HG03565 (cell line): ENCODE results near the gene PRKCA.
"Not testable (repeated sequence)": the region's sequence is repeated elsewhere in the genome, so short reads cannot be mapped to it uniquely, and the experiment has no call there.

ENCODE experiments used
- ATAC-seq: cut with Tn5 transposase; IDR thresholded peaks from one replicate; pipeline ENCODE4 v1.9.1; 2021; ENCODE audit warnings: mild to moderate bottlenecking, moderate library complexity; ENCODE audit not compliant: unreplicated experiment

PRKCA gene

GRCh38 chr17:66595893-66596292 lies 293.5 kb downstream of the PRKCA start:
- ATAC-seq: no peak

DNA sequence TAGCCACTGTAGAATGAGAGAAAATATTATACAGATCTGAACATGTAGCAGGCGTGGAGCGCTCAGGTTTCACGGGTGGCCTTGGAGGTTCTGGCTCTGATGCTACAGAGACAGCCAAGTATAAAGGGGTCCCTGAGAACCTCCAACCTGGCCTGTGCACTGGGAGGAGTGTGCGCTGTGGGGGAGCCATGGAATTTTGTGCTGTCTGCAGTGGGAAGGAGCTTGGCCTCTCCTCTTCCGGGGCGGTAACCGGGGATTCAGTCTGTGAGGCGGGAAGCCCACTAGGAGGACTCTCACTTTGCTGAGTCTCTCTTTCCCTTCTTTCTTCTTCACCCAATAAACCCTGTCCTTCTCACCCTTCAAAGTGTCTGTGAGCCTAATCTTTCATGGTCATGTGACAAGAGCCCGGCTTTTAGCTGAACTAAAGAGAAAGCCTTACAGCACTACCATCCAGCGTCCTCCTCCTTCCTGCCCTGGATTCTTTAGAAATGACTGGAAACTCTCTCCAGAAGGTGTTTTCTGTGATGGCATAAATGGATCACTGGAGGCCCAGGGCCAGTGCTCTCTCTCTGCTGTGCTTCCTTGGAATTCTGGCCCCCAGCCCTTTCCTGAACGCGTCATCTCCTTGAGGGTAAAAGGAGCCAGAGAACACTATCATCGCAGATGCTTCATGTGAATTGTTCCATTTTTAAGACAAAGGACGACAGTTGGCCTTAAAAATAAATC lies 300.4 kb downstream of the PRKCA start:
- no peak for ATAC-seq

- no peak for ATAC-seq
Observed at GRCh38 chr17:66604376-66604775, 302.0 kb downstream of the PRKCA start.

DNA sequence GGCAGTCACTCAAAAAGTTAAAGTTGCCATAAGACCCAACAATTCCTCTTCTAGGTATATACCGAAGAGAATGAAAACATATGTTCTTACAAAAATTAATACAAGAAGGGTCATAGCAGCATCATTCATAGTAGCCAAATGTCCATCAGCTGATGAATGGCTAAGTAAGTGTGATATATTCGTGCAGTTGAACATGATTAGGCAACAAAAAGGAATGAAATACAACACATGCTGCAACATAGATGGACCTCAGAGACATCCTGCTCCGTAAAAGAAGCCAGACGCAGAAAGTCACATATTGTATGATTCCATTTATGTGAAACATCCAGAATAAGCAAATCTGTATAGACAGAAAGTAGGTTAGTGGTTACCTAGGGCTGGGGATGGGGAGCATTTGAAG lies 303.1 kb downstream of the PRKCA start:
- no peak for ATAC-seq

- ATAC-seq: no peak
Observed at GRCh38 chr17:66610361-66611133, 308.1 kb downstream of the PRKCA start.

GRCh38 chr17:66611397-66611796 lies 309.0 kb downstream of the PRKCA start:
- ATAC-seq: no peak

DNA sequence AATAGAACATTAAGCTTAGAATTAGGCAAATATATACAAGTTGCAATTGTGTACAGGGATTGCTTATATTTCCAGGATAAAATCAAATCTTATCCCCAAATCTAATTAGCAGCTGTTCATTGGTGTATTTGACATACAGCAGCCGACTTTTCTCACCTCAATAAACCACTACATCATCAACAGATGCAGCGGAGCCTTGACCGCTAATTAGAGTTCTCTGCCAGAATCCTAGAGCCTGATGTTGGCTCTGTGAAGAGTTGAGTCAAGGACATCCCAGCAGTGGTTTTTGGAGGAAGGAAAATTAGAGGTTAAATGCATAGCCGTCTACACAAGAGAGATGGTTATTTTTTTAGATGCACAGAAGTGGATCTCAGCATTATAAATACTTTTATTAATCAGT lies 310.6 kb downstream of the PRKCA start:
- no peak for ATAC-seq

DNA sequence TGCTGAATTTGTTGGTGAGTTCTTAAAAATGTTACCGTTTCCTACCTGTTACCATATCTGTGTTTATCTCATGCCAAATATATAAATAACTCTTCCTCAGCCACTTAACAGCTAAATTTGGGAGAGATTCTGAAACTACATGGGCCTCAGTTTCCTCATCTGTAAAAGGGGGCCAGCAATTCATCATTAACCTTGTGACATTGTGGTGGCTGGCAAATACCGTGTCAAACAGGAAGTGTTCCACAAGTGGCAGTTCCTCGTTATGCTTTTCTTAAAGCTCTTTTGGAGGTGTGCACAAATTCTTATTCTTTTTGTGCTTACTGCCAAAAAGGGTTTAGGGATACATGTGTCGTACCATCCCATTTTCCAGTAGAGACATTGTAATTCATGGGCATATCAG lies 312.1 kb downstream of the PRKCA start:
- no peak for ATAC-seq

DNA sequence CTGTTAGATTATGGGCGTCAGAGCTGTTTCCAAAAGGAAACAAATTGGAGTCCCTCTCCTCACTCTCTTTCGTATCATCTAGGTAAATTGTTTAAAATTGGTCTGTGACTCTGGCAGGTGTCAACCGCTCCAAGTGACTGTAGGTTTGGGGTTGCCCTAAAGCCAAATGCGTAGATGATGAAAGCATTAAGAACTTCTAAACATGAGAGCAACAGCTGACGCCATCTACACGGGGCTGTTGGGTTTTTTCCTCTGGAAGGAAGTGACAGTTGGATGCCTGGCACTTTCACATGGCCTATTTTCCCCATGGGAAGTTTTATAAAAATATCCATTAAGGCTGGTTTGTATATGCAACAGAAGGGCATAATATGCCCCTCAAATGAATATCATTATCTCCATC lies 316.8 kb downstream of the PRKCA start:
- no peak for ATAC-seq

- no peak for ATAC-seq
Observed at GRCh38 chr17:66620528-66620927, 318.1 kb downstream of the PRKCA start.

- not testable (repeated sequence) for ATAC-seq
Observed at GRCh38 chr17:66624630-66625029, 322.2 kb downstream of the PRKCA start.

DNA sequence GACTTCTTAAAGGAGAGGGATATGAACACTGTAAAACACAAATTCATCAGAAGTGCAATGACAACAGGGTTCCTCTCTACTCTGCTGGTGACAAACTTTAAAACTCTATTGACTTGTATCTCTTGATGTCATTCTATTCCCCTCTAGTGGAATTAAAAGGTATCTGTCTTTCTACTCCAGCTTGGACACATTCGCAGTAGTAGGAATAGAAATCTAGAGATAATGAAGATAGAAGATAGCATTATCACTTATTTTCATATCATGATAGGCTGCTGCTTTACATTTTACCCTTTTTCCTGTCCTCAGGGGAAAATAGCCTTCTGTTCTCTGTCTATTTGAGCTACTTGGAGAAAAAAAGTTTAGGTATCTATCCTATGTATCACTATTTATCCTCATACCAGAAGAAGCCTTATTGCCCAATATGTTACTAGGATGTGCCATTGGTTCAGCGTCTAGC lies 322.9 kb downstream of the PRKCA start:
- ATAC-seq: no peak

GRCh38 chr17:66627985-66628384 lies 325.6 kb downstream of the PRKCA start:
- ATAC-seq: no peak

- ATAC-seq: no peak
Observed at GRCh38 chr17:66629762-66630161, 327.3 kb downstream of the PRKCA start.

DNA sequence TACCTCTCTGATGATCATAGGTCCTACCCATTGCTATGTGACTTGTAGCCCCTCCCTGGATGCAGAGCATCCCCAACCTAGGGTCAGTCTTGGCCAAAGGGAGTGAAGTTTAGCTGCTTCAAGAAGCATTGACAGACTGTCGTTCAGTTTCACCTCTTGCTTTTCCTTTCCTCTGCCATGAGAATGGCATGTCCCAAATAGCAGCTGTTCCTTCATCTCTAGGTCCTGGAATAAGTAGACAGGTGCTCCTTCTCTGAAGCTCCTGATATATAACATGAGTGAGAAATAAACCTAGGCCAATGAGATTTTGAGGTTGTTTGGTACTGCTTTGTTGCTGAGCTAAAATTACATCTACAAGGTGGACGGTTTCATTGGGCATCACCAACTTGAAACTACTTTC lies 328.0 kb downstream of the PRKCA start:
- ATAC-seq: no peak

- ATAC-seq: no peak
Observed at GRCh38 chr17:66630828-66631472, 328.5 kb downstream of the PRKCA start.

DNA sequence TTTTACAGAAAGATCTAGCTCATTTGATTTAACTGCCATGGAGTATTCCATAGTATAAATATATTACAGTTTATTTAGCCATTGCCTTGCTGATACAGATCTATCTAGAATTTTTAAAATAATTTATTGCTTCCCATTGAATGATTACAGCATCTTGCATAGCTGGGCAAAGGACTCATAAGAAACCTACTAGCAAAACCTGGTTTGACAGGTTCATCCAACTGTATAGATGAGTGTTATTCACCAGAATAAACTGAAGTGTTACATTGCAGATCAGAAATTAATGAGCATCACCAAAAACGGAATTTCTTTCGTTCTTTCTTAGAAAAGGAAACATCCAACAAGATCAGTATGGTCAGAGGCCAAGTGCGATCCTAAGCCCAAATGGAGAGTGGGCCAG lies 330.3 kb downstream of the PRKCA start:
- ATAC-seq: no peak

DNA sequence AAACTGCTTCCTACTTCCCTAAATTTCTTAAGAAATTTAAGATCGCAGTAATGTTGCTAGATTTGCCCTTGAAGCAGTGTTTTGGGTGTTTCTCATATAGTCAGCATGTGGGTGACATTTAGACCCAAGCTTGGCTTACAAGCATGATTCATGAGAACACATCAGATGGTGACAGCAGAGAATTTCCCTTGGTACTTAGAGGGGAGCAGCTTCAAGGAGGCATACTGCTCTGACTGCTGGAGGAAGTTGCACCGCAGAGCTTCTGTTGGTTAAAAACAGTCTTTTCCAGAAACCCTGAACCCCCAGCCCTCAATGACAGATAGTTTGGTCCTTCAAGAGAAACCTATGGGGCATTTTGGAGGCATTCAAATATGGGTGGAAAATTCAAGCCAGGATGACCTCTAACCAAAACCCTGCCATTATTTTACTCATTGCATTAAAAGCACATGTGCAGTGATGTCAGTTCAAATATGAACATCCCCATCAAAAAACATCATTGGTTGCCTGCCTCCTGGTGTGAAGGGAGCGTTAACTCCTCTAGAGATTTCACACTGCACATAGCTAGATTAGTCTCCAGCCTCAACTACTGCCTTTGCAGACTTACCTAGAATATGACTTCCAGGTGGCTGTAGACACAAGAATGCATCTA lies 331.0 kb downstream of the PRKCA start:
- no peak for ATAC-seq

DNA sequence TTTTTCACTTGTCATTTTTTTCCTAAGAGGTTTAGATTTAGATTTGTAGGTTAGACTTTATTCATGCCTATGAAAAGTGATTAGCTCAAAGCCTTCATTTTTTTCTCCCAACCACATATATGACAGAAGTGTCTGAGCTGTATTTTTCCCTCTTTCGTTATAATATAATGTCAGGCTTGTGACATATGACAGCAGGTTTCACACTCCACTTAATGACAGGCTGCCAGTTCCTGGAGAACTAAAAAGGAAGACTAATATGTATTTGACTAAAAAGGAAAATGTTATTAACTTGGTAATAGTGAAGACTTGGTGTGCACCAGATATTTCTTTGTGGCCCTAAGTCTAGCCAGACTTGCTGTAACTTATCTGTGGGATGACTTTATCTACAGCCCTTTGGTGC lies 331.8 kb downstream of the PRKCA start:
- ATAC-seq: no peak

- ATAC-seq: no peak
Observed at GRCh38 chr17:66635386-66636045, 333.1 kb downstream of the PRKCA start.

DNA sequence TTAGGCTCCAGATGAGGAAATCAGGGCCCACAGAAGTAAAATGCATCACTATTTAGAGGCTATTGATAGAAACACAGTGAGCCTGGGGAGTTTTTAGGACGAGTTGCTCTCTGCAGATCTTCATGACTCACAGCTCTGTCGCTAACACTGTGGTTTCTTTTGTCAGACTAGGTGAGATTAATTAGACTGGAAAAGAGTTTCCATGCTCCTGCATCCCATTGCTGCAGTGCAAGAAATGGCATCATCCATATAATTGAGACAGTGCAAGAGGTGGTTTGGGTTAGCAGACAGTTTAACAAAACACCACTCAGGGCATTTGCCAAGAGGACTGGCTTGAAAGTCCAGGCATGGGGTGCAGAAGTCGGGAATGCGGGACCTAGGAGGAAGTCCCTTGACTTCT lies 333.7 kb downstream of the PRKCA start:
- no peak for ATAC-seq
